ENCODE results near the gene LRRC43. TPM values are rescaled to one million over a fixed set of nuclear protein-coding genes. Genes with fewer than 3 reads are reported as not detected.

LRRC43 gene
- total and polyA plus RNA-seq, 4 donors = 0.03 to 0.67 (median 0.13) TPM; not detected in 1

DNA sequence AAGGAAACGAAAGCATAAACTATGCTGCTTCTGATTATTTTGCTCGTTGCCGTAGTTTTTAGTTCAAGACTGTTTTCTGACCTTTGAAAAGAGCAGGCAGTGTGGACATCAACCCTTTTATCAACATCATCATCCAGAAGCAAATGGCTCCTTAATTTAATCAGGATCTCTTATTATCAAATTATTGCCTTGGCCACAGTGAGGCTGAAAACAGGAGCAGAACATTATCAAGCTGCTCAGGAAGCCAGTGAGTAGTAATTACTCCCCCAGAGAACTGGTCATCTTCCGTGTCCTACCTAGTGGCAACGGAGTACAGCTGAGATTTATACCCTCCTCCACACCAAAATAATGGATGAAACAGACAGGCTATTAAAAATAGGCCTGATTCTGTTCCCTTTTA, 45.2 kb downstream of the LRRC43 start:
- Histone ChIP-seq H3K27ac (ENCODE audit: low read depth in 1 of 2, low read length in 2 of 2) (no peak overlapping the region), H3K9ac (ENCODE audit: low read depth in 1 of 2, low read length in 2 of 2) (no peak overlapping the region)
- no peak for DNase-seq (ENCODE audit: low spot score)

DNA sequence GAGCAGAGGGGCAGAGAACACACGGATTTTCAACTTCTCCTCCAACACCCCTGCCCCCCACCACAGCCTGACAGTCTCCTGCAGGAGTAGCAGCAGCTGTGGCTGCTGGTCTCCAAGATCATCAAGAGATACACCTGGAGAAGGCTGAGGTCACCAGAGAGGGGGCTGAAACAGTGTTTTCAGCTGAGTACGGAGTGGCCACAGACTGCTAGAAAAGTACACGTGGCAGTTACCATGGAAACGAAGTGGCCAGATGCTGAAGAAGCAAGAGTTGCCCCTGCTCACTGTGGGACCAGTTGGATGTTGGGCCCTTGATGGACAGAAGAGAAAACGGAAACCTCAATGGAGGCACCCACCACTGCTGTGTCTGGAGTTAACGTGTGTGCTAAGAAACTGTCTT, 47.9 kb downstream of the LRRC43 start:
- WGBS = 91% methylated on average over 6 of the region's 6 CpGs
- no peaks in the 10 kb centered on the region for H3K27me3 ChIP-seq (ENCODE audit: control insufficient read depth in 4 of 4, insufficient read depth in 4 of 4, low read length in 3 of 4)
- DNase-seq (ENCODE audit: low spot score) = no peak
- no peak overlapping the region for H3K9ac ChIP-seq (ENCODE audit: low read depth in 1 of 2, low read length in 2 of 2)
- no peaks in the 10 kb centered on the region for H3K9me3 ChIP-seq (ENCODE audit: control insufficient read depth in 4 of 4, low read length in 3 of 4)
- TF ChIP-seq, protein P1, sequence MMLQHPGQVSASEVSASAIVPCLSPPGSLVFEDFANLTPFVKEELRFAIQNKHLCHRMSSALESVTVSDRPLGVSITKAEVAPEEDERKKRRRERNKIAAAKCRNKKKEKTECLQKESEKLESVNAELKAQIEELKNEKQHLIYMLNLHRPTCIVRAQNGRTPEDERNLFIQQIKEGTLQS (IDR thresholded peaks at IDR 0.05) = no peak
- TF ChIP-seq RXRA (IDR thresholded peaks at IDR 0.05) = no peak
- TF ChIP-seq, protein P2, sequence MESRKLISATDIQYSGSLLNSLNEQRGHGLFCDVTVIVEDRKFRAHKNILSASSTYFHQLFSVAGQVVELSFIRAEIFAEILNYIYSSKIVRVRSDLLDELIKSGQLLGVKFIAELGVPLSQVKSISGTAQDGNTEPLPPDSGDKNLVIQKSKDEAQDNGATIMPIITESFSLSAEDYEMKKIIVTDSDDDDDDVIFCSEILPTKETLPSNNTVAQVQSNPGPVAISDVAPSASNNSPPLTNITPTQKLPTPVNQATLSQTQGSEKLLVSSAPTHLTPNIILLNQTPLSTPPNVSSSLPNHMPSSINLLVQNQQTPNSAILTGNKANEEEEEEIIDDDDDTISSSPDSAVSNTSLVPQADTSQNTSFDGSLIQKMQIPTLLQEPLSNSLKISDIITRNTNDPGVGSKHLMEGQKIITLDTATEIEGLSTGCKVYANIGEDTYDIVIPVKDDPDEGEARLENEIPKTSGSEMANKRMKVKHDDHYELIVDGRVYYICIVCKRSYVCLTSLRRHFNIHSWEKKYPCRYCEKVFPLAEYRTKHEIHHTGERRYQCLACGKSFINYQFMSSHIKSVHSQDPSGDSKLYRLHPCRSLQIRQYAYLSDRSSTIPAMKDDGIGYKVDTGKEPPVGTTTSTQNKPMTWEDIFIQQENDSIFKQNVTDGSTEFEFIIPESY (IDR thresholded peaks at IDR 0.05) = no peak
- TF ChIP-seq FOXA1 (IDR thresholded peaks at IDR 0.05) = no peak
- TF ChIP-seq, protein P3, sequence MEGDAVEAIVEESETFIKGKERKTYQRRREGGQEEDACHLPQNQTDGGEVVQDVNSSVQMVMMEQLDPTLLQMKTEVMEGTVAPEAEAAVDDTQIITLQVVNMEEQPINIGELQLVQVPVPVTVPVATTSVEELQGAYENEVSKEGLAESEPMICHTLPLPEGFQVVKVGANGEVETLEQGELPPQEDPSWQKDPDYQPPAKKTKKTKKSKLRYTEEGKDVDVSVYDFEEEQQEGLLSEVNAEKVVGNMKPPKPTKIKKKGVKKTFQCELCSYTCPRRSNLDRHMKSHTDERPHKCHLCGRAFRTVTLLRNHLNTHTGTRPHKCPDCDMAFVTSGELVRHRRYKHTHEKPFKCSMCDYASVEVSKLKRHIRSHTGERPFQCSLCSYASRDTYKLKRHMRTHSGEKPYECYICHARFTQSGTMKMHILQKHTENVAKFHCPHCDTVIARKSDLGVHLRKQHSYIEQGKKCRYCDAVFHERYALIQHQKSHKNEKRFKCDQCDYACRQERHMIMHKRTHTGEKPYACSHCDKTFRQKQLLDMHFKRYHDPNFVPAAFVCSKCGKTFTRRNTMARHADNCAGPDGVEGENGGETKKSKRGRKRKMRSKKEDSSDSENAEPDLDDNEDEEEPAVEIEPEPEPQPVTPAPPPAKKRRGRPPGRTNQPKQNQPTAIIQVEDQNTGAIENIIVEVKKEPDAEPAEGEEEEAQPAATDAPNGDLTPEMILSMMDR (IDR thresholded peaks at IDR 0.05; ENCODE audit: low read depth, low read length, missing input control) = no peak
- no peak for TF ChIP-seq FOXA2 (IDR thresholded peaks at IDR 0.05)
- no peak for TF ChIP-seq HNF4G (IDR thresholded peaks at IDR 0.05)
- TF ChIP-seq SP1 (IDR thresholded peaks at IDR 0.05) = no peak
- H3K4me3 ChIP-seq (ENCODE audit: low read depth in 1 of 3, low read length in 3 of 3) = no peak overlapping the region
- H3K4me1 ChIP-seq (ENCODE audit: control insufficient read depth in 4 of 4, insufficient read depth in 4 of 4, low read length in 3 of 4) = peaks cover 7 to 11% (median 8%) of the 10 kb centered on the region in 4 donors
- no peak overlapping the region for H3K27ac ChIP-seq (ENCODE audit: low read depth in 1 of 2, low read length in 2 of 2)
- peaks cover 1 to 23% (median 17%) of the 10 kb centered on the region in 4 donors for H3K36me3 ChIP-seq (ENCODE audit: control insufficient read depth in 4 of 4, insufficient read depth in 3 of 4, low read depth in 1 of 4, low read length in 3 of 4)

More for the DNA sequence above, 45.2 kb downstream of the LRRC43 start:
- Histone ChIP-seq H3K27me3 (ENCODE audit: control insufficient read depth in 4 of 4, insufficient read depth in 4 of 4, low read length in 3 of 4) (no peaks in the 10 kb centered on the region), H3K4me3 (ENCODE audit: low read depth in 1 of 3, low read length in 3 of 3) (no peak overlapping the region), H3K4me1 (ENCODE audit: control insufficient read depth in 4 of 4, insufficient read depth in 4 of 4, low read length in 3 of 4) (peaks cover 14 to 22% (median 19%) of the 10 kb centered on the region in 4 donors), H3K9me3 (ENCODE audit: control insufficient read depth in 4 of 4, low read length in 3 of 4) (no peaks in the 10 kb centered on the region), H3K36me3 (ENCODE audit: control insufficient read depth in 4 of 4, insufficient read depth in 3 of 4, low read depth in 1 of 4, low read length in 3 of 4) (peaks cover 1 to 23% (median 15%) of the 10 kb centered on the region in 4 donors)
- no peak for TF ChIP-seq RAD21 (IDR thresholded peaks at IDR 0.05)
- TF ChIP-seq, protein P3 (IDR thresholded peaks at IDR 0.05; ENCODE audit: low read depth, low read length, missing input control) = no peak
- no peak for TF ChIP-seq GABPA (IDR thresholded peaks at IDR 0.05 in 1 of 2, conservative IDR thresholded peaks at IDR 0.05 in 1 of 2)
- TF ChIP-seq, protein P1 (IDR thresholded peaks at IDR 0.05) = no peak
- TF ChIP-seq JUND (IDR thresholded peaks at IDR 0.05) = no peak
- TF ChIP-seq YY1 (IDR thresholded peaks at IDR 0.05) = no peak
- TF ChIP-seq EGR1 (IDR thresholded peaks at IDR 0.05; ENCODE audit: low read depth in 2 of 2) = no peak
- TF ChIP-seq RXRA (IDR thresholded peaks at IDR 0.05) = no peak
- TF ChIP-seq, protein P4, sequence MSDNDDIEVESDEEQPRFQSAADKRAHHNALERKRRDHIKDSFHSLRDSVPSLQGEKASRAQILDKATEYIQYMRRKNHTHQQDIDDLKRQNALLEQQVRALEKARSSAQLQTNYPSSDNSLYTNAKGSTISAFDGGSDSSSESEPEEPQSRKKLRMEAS (IDR thresholded peaks at IDR 0.05) = no peak
- TF ChIP-seq, protein P2 (IDR thresholded peaks at IDR 0.05) = no peak
- no peak for TF ChIP-seq TAF1 (conservative IDR thresholded peaks at IDR 0.05)
- WGBS = 93% methylated on average over 5 of the region's 5 CpGs
